Measurements from ENCODE around the gene CAPZB. TPM values are rescaled to one million over a fixed set of nuclear protein-coding genes. Genes with fewer than 3 reads are reported as not detected.

Gene CAPZB
- total and polyA plus RNA-seq, 2 donors (not counting 3 experiments of a cell fraction or from before 2014, with no cell fraction given): 196 to 347 TPM

DNA sequence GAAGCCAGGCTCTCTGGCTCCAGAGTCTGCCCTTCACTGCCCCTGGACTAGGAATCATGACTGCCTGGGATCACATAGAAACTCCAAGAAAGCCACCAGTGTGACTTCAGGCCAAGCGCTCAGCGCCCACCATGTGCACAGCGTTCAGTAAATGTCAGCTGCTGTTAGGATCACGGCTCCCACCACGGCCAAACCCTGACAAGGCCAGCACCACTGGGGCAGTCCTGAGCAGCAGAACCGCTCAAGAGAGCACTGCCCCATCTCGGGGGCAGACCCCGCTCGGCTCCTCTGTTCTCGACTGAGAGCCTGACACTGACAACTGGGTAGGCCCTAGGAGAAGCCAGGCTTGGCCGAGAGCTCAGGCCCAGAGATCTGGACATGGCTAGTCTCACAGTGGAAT, 10.0 kb downstream of the CAPZB start:
- POLR2A ChIA-PET: no interaction called here

More for the DNA sequence above, 10.0 kb downstream of the CAPZB start:
- FAIRE-seq: no peak
- CTCF ChIA-PET: no interaction called here
- Histone ChIP-seq H3K9me3 (replicated peaks; ENCODE audit: control insufficient read depth, insufficient read depth, low read length) (no peaks in the 10 kb centered on the region), H4K20me1 (replicated peaks; ENCODE audit: control insufficient read depth, extremely low read depth, insufficient read depth, low read length) (peaks cover 7% of the 10 kb centered on the region), H3K9ac (replicated peaks; ENCODE audit: extremely low read depth, insufficient read depth, low read length) (no peak overlapping the region), H3K27me3 (ENCODE audit: control insufficient read depth in 2 of 2, insufficient read depth in 2 of 2, low read length in 2 of 2) (no peaks in the 10 kb centered on the region), H3K4me1 (ENCODE audit: control insufficient read depth, extremely low read depth, insufficient read depth, low read length) (peaks cover 37% of the 10 kb centered on the region), H3K4me2 (ENCODE audit: insufficient read depth, low read length) (no peak overlapping the region), H3K36me3 (ENCODE audit: control insufficient read depth in 2 of 2, extremely low read depth in 1 of 2, insufficient read depth in 2 of 2, low read length in 2 of 2) (peaks cover 1 to 2% of the 10 kb centered on the region in 2 experiments), H3K79me2 (ENCODE audit: control insufficient read depth, insufficient read depth, low read length) (peaks cover 91% of the 10 kb centered on the region), H3K27ac (ENCODE audit: insufficient read depth, low read depth, low read length) (peak overlapping the region; percentile 83), H3K4me3 (replicated peaks in 1 of 3; ENCODE audit: insufficient read depth in 1 of 3, low read depth in 1 of 3, low read length in 3 of 3) (no peak overlapping the region), H2AFZ (ENCODE audit: low read depth, low read length) (no peak overlapping the region), H3K9me1 (replicated peaks; ENCODE audit: control insufficient read depth, extremely low read depth, insufficient read depth, low read length) (no peaks in the 10 kb centered on the region)
- TF ChIP-seq POLR2A (IDR thresholded peaks at IDR 0.05; ENCODE audit: low read depth, low read length) (no peak), EZH2 (IDR thresholded peaks at IDR 0.05; ENCODE audit: borderline replicate concordance, low read depth, low read length, severe bottlenecking) (no peak), FOS (IDR thresholded peaks at IDR 0.05; ENCODE audit: borderline replicate concordance, insufficient read depth, low read length) (no peak), GATA2 (IDR thresholded peaks at IDR 0.05; ENCODE audit: insufficient read depth, insufficient read length, low read depth, low read length) (no peak), POLR2AphosphoS5 (IDR thresholded peaks at IDR 0.05; ENCODE audit: insufficient read depth, low read depth, low read length) (no peak), MAX (IDR thresholded peaks at IDR 0.05; ENCODE audit: insufficient read depth, insufficient read length) (no peak), CTCF (IDR thresholded peaks at IDR 0.05; ENCODE audit: extremely low read depth in 1 of 2, insufficient read depth in 1 of 2, low read depth in 1 of 2, low read length in 2 of 2) (no peak), JUN (IDR thresholded peaks at IDR 0.05; ENCODE audit: borderline replicate concordance, insufficient read depth, insufficient read length, low read depth) (no peak), MYC (IDR thresholded peaks at IDR 0.05; ENCODE audit: low read depth, low read length) (no peak)
- dilution Hi-C loops (cut with MboI; ENCODE audit: extremely low pct_ligation_motif_present, low sequenced_read_pairs) (no loop called here), intact Hi-C loops (cut with micrococcal nuclease) (no loop called here)
- no peak for DNase-seq (ENCODE audit: low read depth, low spot score)
- BruUV-seq (replicated peaks): no TSS peak
